Heart left ventricle (tissue), 13 donors: Measurements from ENCODE around the gene PAX6.

Experiments
- POLR2A ChIP-seq, 2 donors: fragments of 450-650 bp; IDR thresholded peaks; one replicate each; pipeline ENCODE4 v1.6.1; 2017; ENCODE audit warnings: antibody characterized with exemption in 2 of 2, mild to moderate bottlenecking in 2 of 2, moderate library complexity in 2 of 2
- TF ChIP-seq, protein P1 (sequence below), 12 donors: fragments of 200-600 bp; sonication (generic) in 4 of 12; IDR thresholded peaks; one replicate each; pipeline versions ENCODE4 v1.5.0 to v1.8.0; 2018 to 2022; ENCODE audit warnings: antibody characterized with exemption in 12 of 12, mild to moderate bottlenecking in 5 of 12
- donor health status: ischemic (EF 13 %, LVEDD 7.1; RV severe dilation, severe dysfunction).
- donor health status: DM: no; HTN: yes; CAD: no.
- donor health status: DM: no; HTN: no; CAD: no.
- donor health status: ischemic (EF 25% LVEDD 6.9; RV normal size, moderate dysfunction).
- donor health status: ischemic (EF 25% LVEDD 5.7; RV mildly dilated, moderate dysfunction).
- donor health status: ischemic (EF 35%, LVEDD 5.7; RV mildly dilated, moderate dysfunction).
- donor health status: nonischemic (EF 11% LVEDD 7.7; RV severe dilation, severe dysfunction).
- donor health status: DM: yes; HTN: yes; CAD: no.
- donor health status: PGD.
- donor health status: ischemic (EF 29% LVEDD 5.4; RV normal size, mild dysfunction).
- donor health status: nonischemic (EF 23%, LVEDD 6.1; RV moderate dilation, normal function).

DNA sequence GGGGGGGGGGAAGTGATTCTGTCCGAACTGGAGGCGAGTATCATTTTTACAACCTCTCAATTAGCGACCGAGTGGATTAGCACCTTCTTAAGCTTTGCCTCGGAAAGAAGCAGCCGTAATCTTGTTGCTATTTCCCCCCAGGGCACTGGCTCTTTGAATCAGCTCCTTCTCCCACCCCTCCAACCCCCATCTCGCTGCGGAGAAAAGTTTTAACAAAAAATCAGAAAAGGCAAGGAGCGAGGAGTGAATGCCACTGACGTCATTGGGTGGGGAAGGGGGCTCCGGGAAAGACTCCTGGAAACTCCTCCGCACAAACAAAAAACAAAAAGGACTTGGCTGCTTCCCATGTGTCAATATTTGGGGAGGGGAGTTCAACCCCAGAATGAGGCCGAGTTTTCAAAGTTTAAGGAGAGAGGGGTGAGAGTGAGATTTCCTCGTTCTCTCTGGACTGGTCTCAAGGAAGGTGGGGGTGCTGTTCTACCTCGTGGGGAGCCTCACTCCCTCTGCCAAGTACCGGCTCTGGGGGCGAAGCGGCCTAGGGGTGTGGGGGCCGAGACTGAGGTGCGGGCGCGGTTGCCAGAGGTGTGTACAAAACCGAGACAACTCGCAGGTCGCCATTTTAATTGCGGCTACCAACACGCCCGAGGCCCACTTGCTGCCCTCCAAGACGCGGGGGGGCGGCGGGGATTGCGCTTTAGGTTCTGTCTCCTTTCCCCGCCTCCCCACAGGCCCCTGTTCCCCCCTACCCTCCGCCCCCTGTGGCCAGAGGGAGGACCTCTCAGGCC, 2.5 kb upstream of the PAX6 start:
- TF ChIP-seq, protein P1, sequence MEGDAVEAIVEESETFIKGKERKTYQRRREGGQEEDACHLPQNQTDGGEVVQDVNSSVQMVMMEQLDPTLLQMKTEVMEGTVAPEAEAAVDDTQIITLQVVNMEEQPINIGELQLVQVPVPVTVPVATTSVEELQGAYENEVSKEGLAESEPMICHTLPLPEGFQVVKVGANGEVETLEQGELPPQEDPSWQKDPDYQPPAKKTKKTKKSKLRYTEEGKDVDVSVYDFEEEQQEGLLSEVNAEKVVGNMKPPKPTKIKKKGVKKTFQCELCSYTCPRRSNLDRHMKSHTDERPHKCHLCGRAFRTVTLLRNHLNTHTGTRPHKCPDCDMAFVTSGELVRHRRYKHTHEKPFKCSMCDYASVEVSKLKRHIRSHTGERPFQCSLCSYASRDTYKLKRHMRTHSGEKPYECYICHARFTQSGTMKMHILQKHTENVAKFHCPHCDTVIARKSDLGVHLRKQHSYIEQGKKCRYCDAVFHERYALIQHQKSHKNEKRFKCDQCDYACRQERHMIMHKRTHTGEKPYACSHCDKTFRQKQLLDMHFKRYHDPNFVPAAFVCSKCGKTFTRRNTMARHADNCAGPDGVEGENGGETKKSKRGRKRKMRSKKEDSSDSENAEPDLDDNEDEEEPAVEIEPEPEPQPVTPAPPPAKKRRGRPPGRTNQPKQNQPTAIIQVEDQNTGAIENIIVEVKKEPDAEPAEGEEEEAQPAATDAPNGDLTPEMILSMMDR (IDR thresholded peaks at IDR 0.05) = no peak
- no peak for TF ChIP-seq POLR2A (IDR thresholded peaks at IDR 0.05)
